ENCODE measurements around the gene AFF2. TPM values are rescaled to one million over a fixed set of nuclear protein-coding genes. Genes with fewer than 3 reads are reported as not detected.

Gene AFF2
- total RNA-seq, 1 donor from 2014 or later, result 0.89 TPM

DNA sequence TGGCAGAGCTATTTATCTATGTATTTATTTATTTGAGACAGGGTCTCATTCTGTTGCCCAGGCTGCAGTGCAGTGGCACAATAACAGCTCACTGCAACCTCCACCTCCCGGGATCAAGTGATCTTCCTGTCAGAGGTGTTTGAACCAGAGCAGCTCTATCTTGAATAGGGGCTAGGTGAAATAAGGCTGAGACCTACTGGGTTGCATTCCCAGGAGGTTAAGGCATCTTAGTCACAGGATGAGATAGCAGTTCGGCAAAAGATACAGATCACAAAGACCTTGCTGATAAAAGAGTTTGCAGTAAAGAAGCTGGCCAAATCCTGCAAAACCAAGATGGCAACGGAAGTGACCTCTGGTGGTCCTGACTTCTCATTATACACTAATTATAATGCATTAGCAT is 501.9 kb downstream of the AFF2 start:
- Mint-ChIP-seq H3K4me3 (ENCODE audit: unreplicated experiment) (no peak overlapping the region), H3K27me3 (ENCODE audit: unreplicated experiment) (no peaks in the 10 kb centered on the region), H3K27ac (ENCODE audit: unreplicated experiment) (no peak overlapping the region), H3K4me1 (ENCODE audit: unreplicated experiment) (peaks cover 4% of the 10 kb centered on the region), H3K9me3 (ENCODE audit: unreplicated experiment) (peaks cover 11% of the 10 kb centered on the region), H3K36me3 (ENCODE audit: unreplicated experiment) (no peaks in the 10 kb centered on the region)
- no peak for DNase-seq (ENCODE audit: extremely low spot score, unreplicated experiment)
- TF ChIP-seq, protein P1, sequence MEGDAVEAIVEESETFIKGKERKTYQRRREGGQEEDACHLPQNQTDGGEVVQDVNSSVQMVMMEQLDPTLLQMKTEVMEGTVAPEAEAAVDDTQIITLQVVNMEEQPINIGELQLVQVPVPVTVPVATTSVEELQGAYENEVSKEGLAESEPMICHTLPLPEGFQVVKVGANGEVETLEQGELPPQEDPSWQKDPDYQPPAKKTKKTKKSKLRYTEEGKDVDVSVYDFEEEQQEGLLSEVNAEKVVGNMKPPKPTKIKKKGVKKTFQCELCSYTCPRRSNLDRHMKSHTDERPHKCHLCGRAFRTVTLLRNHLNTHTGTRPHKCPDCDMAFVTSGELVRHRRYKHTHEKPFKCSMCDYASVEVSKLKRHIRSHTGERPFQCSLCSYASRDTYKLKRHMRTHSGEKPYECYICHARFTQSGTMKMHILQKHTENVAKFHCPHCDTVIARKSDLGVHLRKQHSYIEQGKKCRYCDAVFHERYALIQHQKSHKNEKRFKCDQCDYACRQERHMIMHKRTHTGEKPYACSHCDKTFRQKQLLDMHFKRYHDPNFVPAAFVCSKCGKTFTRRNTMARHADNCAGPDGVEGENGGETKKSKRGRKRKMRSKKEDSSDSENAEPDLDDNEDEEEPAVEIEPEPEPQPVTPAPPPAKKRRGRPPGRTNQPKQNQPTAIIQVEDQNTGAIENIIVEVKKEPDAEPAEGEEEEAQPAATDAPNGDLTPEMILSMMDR (IDR thresholded peaks at IDR 0.05), result no peak

DNA sequence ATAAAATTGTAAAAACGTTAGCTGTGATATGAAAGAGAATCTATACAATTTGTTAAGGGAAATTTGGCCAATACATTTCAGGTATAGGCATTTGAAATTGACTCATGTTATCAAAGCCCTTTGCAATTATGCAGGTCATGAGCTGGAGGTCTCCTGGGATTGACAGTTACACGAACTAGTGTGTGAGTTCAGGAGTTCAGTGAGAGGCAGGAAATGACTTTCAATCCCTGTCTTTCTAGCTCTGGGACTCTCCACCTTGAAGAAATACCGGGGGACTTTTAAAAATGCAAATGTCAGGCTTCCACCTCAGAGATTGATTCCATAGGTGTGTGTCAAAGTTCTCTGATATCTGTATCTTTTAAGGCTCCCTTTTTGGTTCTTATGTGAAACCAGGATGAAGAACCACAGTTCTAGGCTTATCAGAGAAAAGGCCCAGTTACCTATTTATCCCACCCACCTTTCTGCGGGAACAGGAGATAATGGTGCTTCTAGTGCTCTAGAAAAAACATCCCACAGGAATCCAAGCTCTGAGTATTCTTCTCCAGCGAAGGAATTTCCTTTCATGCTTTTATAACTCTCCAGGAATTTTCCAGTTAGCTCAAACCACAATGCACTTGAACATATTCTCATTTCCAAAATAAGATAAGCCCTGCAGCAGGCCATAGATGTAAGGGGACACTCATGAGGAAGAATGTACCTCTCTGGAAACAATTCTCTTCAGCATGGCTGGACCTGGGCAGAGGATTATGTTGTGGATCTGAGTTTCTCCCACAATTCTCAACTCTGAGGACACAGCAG is 503.6 kb downstream of the AFF2 start:
- Mint-ChIP-seq H3K4me3 (ENCODE audit: unreplicated experiment) (no peak overlapping the region), H3K27ac (ENCODE audit: unreplicated experiment) (no peak overlapping the region), H3K9me3 (ENCODE audit: unreplicated experiment) (peaks cover 13% of the 10 kb centered on the region), H3K27me3 (ENCODE audit: unreplicated experiment) (no peaks in the 10 kb centered on the region), H3K4me1 (ENCODE audit: unreplicated experiment) (peaks cover 4% of the 10 kb centered on the region), H3K36me3 (ENCODE audit: unreplicated experiment) (no peaks in the 10 kb centered on the region)
- TF ChIP-seq, protein P1 (IDR thresholded peaks at IDR 0.05), result no peak
- DNase-seq (ENCODE audit: extremely low spot score, unreplicated experiment), result no peak

DNA sequence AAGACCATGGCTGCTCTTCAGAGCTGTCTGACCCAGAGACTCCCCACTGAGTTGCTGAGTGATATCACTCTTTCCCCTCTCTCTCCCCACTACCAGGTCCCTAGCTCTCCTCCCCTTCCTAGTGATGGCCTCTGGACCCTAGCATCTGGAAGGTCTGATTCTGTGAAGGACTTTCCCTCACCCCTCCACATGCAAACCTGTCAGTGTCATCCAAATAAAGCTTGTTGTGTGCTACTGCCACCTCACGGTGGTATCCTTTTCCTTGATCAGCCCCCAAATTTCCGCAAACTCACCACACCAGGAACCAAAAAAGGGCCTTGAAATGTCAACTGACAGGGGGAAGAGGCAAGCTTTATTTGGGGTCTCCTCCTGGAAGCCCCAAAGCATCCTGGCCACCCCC is 504.5 kb downstream of the AFF2 start:
- Mint-ChIP-seq H3K4me3 (ENCODE audit: unreplicated experiment) (no peak overlapping the region), H3K36me3 (ENCODE audit: unreplicated experiment) (no peaks in the 10 kb centered on the region), H3K27me3 (ENCODE audit: unreplicated experiment) (no peaks in the 10 kb centered on the region), H3K4me1 (ENCODE audit: unreplicated experiment) (peaks cover 4% of the 10 kb centered on the region), H3K27ac (ENCODE audit: unreplicated experiment) (no peak overlapping the region), H3K9me3 (ENCODE audit: unreplicated experiment) (peaks cover 13% of the 10 kb centered on the region)
- TF ChIP-seq, protein P1 (IDR thresholded peaks at IDR 0.05), result no peak
- DNase-seq (ENCODE audit: extremely low spot score, unreplicated experiment), result no peak

DNA sequence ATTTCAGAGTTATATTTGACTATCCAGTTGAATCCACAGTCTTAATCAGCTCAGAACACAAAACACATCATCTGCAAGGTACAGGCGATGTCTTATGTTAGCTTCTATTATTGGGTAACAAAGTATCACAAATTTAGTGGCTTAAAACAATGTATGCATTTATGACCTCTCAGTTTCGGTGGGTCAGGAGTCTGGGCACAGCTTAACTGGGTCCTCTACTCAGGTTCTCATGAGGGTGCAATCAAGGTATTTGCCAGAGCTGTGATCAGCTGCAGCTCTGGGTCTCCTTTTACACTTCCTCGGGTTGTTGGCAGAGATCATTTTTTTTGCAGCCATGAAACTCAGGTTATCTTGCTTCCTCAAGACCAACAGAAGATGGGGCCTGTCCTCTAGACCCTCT is 505.8 kb downstream of the AFF2 start:
- Mint-ChIP-seq H3K27ac (ENCODE audit: unreplicated experiment) (no peak overlapping the region), H3K36me3 (ENCODE audit: unreplicated experiment) (no peaks in the 10 kb centered on the region), H3K27me3 (ENCODE audit: unreplicated experiment) (no peaks in the 10 kb centered on the region), H3K9me3 (ENCODE audit: unreplicated experiment) (peaks cover 12% of the 10 kb centered on the region), H3K4me3 (ENCODE audit: unreplicated experiment) (no peak overlapping the region), H3K4me1 (ENCODE audit: unreplicated experiment) (peaks cover 4% of the 10 kb centered on the region)
- DNase-seq (ENCODE audit: extremely low spot score, unreplicated experiment), result no peak
- TF ChIP-seq, protein P1 (IDR thresholded peaks at IDR 0.05), result no peak

DNA sequence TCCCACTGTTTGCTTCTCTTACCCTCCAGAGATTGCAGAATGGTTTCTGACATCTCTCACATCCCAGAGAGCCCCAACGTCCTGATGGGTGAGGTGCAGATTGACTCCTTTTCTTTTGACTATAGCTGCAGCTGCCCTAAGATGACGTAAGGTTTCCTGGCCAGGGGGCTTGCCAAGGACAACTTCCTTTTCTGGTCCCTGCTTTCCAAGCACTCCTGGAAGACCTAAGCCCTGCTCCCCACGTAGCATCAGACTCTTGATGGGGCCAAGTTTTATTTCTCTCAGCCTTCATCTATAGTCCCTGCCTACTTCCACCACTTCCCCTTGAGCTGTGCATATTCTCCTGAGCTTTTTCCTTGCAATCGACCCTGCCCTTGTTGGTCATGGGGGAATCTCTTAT is 507.0 kb downstream of the AFF2 start:
- TF ChIP-seq, protein P1 (IDR thresholded peaks at IDR 0.05), result no peak
- Mint-ChIP-seq H3K36me3 (ENCODE audit: unreplicated experiment) (no peaks in the 10 kb centered on the region), H3K4me3 (ENCODE audit: unreplicated experiment) (no peak overlapping the region), H3K27me3 (ENCODE audit: unreplicated experiment) (no peaks in the 10 kb centered on the region), H3K4me1 (ENCODE audit: unreplicated experiment) (peaks cover 4% of the 10 kb centered on the region), H3K9me3 (ENCODE audit: unreplicated experiment) (peaks cover 12% of the 10 kb centered on the region), H3K27ac (ENCODE audit: unreplicated experiment) (no peak overlapping the region)
- DNase-seq (ENCODE audit: extremely low spot score, unreplicated experiment), result no peak

Measured in osteocyte (in vitro differentiated cells).